Hepatocyte (in vitro differentiated cells): Measurements from ENCODE around the gene CDC20.

Source experiments
- EZH2 ChIP-seq: fragments of 200-600 bp; sonication (generic); IDR thresholded peaks from 2 replicates; pipeline ENCODE4 v1.6.1; 2016; ENCODE audit warnings: antibody characterized with exemption, mild to moderate bottlenecking, borderline replicate concordance
- EZH2phosphoT487 ChIP-seq: fragments of 200-600 bp; sonication (generic); IDR thresholded peaks from one replicate; pipeline ENCODE4 v1.6.1; 2018; ENCODE audit warnings: antibody characterized with exemption, mild to moderate bottlenecking, low read depth, moderate library complexity; ENCODE audit not compliant: unreplicated experiment, severe bottlenecking
- TF ChIP-seq, protein P1 (sequence below): fragments of 200-600 bp; sonication (generic); IDR thresholded peaks from 2 replicates; pipeline ENCODE4 v1.5.1; 2016; ENCODE audit warnings: antibody characterized with exemption, mild to moderate bottlenecking; ENCODE audit not compliant: poor library complexity

DNA sequence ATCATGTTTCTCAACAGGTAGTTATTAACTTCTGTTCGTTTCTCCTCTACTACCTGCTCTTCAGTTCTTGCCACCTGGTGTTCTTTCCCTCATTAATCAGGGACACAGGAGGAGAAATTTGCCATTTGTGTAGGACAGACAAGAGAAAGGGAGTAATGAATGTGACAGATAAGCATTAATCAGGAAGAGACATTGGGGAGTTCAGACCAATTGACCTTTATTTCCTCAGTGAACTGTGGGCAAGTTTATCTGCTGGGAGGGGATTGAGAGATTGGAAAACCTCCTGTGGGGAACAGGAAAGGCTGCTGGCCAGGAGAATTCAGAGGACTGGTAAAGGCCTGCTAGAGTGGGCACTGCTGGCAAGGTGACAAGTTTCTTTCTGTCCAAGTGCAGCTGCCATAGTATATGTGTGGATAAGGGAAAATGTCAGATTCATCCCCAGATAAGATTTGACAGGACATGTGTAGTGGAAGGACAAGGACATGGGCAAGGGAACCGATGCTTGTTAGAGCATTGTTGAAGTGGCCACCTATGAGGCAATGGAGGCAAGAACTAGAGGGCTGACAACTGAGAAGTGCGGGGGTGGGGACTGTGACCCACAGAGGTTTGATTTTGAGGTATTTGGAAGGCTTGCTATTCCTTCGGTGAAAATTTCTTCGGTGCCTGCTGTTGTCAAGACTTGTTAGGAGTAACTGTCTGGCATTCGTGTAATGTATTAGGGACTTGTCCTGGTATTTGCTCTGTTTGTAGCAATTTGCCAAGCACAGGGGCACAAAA, 43.5 kb downstream of the CDC20 start:
- TF ChIP-seq, protein P1, sequence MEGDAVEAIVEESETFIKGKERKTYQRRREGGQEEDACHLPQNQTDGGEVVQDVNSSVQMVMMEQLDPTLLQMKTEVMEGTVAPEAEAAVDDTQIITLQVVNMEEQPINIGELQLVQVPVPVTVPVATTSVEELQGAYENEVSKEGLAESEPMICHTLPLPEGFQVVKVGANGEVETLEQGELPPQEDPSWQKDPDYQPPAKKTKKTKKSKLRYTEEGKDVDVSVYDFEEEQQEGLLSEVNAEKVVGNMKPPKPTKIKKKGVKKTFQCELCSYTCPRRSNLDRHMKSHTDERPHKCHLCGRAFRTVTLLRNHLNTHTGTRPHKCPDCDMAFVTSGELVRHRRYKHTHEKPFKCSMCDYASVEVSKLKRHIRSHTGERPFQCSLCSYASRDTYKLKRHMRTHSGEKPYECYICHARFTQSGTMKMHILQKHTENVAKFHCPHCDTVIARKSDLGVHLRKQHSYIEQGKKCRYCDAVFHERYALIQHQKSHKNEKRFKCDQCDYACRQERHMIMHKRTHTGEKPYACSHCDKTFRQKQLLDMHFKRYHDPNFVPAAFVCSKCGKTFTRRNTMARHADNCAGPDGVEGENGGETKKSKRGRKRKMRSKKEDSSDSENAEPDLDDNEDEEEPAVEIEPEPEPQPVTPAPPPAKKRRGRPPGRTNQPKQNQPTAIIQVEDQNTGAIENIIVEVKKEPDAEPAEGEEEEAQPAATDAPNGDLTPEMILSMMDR: no peak
- no peak for TF ChIP-seq EZH2
- no peak for TF ChIP-seq EZH2phosphoT487
